Measurements from ENCODE around the gene CERS6. TPM values are rescaled to one million over a fixed set of nuclear protein-coding genes. Genes with fewer than 3 reads are reported as not detected.

CERS6 gene
- total and polyA plus RNA-seq, 10 of the 15 experiments (the other 5 are each of a cell fraction or from before 2014, with no cell fraction given): 1.3 to 20.4 (median 14.1) TPM

GRCh38 chr2:168538534-168538933, 82.5 kb downstream of the CERS6 start:
- no peak for ATAC-seq

More at GRCh38 chr2:168538534-168538933, 82.5 kb downstream of the CERS6 start:
- no peak overlapping the region for H3K4me3 ChIP-seq
- no peaks in the 10 kb centered on the region for H4K20me1 ChIP-seq (ENCODE audit: control insufficient read depth, insufficient read depth)
- TF ChIP-seq PAX5 (IDR thresholded peaks at IDR 0.05; ENCODE audit: borderline replicate concordance, low read depth, low read length) (no peak), ZNF274 (IDR thresholded peaks at IDR 0.05; ENCODE audit: insufficient read depth, insufficient read length) (no peak), KLF5 (IDR thresholded peaks at IDR 0.05; ENCODE audit: partially characterized antibody) (no peak), BRCA1 (IDR thresholded peaks at IDR 0.05; ENCODE audit: low read depth, low read length) (no peak), BCL3 (IDR thresholded peaks at IDR 0.05; ENCODE audit: borderline replicate concordance, insufficient read depth, low read depth, low read length, poor library complexity, severe bottlenecking) (no peak), SP1 (IDR thresholded peaks at IDR 0.05; ENCODE audit: low read depth, low read length) (no peak), SUZ12 (IDR thresholded peaks at IDR 0.05; ENCODE audit: unreplicated experiment) (no peak), TARDBP (IDR thresholded peaks at IDR 0.05; ENCODE audit: borderline replicate concordance) (no peak), ZBTB40 (IDR thresholded peaks at IDR 0.05; ENCODE audit: borderline replicate concordance) (no peak), EZH2 (IDR thresholded peaks at IDR 0.05; ENCODE audit: borderline replicate concordance, control insufficient read depth, low read depth, low read length) (no peak), PAX8 (IDR thresholded peaks at IDR 0.05) (no peak), MYC (IDR thresholded peaks at IDR 0.05; ENCODE audit: insufficient read depth, insufficient read length, insufficient replicate concordance, low read length, severe bottlenecking) (no peak), RFX5 (IDR thresholded peaks at IDR 0.05; ENCODE audit: low read depth, low read length) (no peak), CBX3 (IDR thresholded peaks at IDR 0.05; ENCODE audit: borderline replicate concordance, low read depth) (no peak), MYB (IDR thresholded peaks at IDR 0.05; ENCODE audit: borderline replicate concordance, low read depth, low read length) (no peak)
- peaks cover 55% of the 10 kb centered on the region for H3K79me2 ChIP-seq (ENCODE audit: control insufficient read depth, insufficient read depth, low read length)
- intact Hi-C loops (cut with micrococcal nuclease; ENCODE audit: unreplicated experiment): no loop called here
- no TSS peak for BruUV-seq (replicated peaks)
- H3K9me3 ChIP-seq (replicated peaks; ENCODE audit: control insufficient read depth, insufficient read depth, low read length): peaks cover 33% of the 10 kb centered on the region
- no peaks in the 10 kb centered on the region for H3K27me3 ChIP-seq (replicated peaks in 1 of 2; ENCODE audit: control insufficient read depth in 2 of 2, insufficient read depth in 2 of 2, low read length in 1 of 2)
- H3K27ac ChIP-seq (ENCODE audit: control insufficient read depth, insufficient read depth): no peak overlapping the region
- H3K36me3 ChIP-seq (ENCODE audit: control insufficient read depth in 2 of 2, insufficient read depth in 2 of 2, low read length in 1 of 2): no peaks in the 10 kb centered on the region
- no peaks in the 10 kb centered on the region for H3K4me1 ChIP-seq (ENCODE audit: control insufficient read depth, insufficient read depth, low read length)
- ChIA-PET RAD21 (ENCODE audit: unreplicated experiment) (no interaction called here), POLR2A (no interaction called here), SMC1A (ENCODE audit: uncharacterized antibody, unreplicated experiment) (interaction anchor here (0.9 kb wide), 2 partner anchors 10 to 15 kb away, joined by 3 to 4 read pairs; no protein-coding TSS in a partner anchor), CTCF (no interaction called here)
- H3K4me2 ChIP-seq (ENCODE audit: control insufficient read depth, insufficient read depth): no peak overlapping the region
- no peak for FAIRE-seq
- no peak for DNase-seq (ENCODE audit: low read depth, low spot score)
- no peak overlapping the region for H2AFZ ChIP-seq (ENCODE audit: control insufficient read depth, low read depth, low read length)
- in situ Hi-C loops (cut with MboI): no loop called here
- H3K9ac ChIP-seq (ENCODE audit: control insufficient read depth, insufficient read depth, low read length): no peak overlapping the region
- WGBS (ENCODE audit: insufficient coverage, insufficient replicate concordance, low lambda C conversion rate, missing lambda C conversion rate): 93% methylated on average over 2 of the region's 2 CpGs

Data from GM12878 (cell line).